Measurements from ENCODE around the gene HSPA9.

DNA sequence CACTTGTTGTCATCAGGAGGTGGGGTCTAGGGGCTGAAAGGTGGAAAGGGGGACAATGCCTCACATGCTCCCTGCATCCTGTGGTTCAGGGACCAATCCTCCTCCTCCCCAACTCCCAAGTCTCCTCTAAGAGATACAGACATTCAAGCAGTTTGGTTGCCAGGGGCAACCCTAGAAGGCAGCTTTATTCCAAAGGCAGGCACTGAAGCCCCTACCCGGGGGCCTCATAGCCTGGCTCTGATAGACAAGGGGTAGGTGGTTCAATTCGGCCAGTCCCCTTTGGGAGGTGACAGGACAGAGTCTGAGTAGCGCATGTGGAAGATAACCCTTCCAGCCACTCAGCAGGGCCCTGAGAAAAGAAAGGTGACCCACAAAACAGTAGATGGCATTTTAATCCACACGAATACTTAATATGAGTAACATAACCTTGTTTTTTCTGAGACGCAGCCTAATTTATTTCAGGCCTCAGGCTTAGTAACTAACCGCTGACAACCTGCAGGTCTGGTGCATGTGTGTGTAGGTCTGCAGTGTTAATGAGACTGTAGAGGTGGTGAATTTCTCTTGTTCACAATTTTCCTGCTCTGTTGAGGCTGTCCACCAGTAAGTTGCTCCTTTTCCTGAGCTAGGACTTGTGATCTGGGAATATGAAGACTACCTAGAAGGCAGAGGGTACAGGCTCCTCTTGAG is 31.3 kb upstream of the HSPA9 start:
- TF ChIP-seq, protein P1, sequence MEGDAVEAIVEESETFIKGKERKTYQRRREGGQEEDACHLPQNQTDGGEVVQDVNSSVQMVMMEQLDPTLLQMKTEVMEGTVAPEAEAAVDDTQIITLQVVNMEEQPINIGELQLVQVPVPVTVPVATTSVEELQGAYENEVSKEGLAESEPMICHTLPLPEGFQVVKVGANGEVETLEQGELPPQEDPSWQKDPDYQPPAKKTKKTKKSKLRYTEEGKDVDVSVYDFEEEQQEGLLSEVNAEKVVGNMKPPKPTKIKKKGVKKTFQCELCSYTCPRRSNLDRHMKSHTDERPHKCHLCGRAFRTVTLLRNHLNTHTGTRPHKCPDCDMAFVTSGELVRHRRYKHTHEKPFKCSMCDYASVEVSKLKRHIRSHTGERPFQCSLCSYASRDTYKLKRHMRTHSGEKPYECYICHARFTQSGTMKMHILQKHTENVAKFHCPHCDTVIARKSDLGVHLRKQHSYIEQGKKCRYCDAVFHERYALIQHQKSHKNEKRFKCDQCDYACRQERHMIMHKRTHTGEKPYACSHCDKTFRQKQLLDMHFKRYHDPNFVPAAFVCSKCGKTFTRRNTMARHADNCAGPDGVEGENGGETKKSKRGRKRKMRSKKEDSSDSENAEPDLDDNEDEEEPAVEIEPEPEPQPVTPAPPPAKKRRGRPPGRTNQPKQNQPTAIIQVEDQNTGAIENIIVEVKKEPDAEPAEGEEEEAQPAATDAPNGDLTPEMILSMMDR (IDR thresholded peaks at IDR 0.05 in 2 of 3, conservative IDR thresholded peaks at IDR 0.05 in 1 of 3; ENCODE audit: control insufficient read depth in 2 of 3, extremely low read depth in 1 of 3, insufficient read depth in 1 of 3, low read depth in 3 of 3, low read length in 3 of 3): no peak
- TF ChIP-seq POLR2AphosphoS5 (IDR thresholded peaks at IDR 0.05; ENCODE audit: low read length) (no peak), RAD21 (IDR thresholded peaks at IDR 0.05; ENCODE audit: insufficient read depth, low read depth, low read length) (no peak), RBBP5 (conservative IDR thresholded peaks at IDR 0.05) (no peak), EZH2 (IDR thresholded peaks at IDR 0.05; ENCODE audit: borderline replicate concordance, control insufficient read depth, low read depth, low read length) (no peak), POLR2A (IDR thresholded peaks at IDR 0.05; ENCODE audit: low read depth, low read length) (no peak), SPI1 (IDR thresholded peaks at IDR 0.05; ENCODE audit: borderline replicate concordance, insufficient read depth, low read depth, low read length) (no peak), SMC3 (IDR thresholded peaks at IDR 0.05; ENCODE audit: borderline replicate concordance, low read length) (no peak), ASH2L (IDR thresholded peaks at IDR 0.05; ENCODE audit: borderline replicate concordance, low read depth) (no peak), CHD1 (IDR thresholded peaks at IDR 0.05; ENCODE audit: low read depth, low read length) (no peak), EP300 (IDR thresholded peaks at IDR 0.05; ENCODE audit: borderline replicate concordance in 1 of 2, control insufficient read depth in 1 of 2, low read depth in 2 of 2, low read length in 2 of 2) (no peak), NRF1 (conservative IDR thresholded peaks at IDR 0.05; ENCODE audit: low read depth, low read length) (no peak)
- TF ChIP-seq, protein P2, sequence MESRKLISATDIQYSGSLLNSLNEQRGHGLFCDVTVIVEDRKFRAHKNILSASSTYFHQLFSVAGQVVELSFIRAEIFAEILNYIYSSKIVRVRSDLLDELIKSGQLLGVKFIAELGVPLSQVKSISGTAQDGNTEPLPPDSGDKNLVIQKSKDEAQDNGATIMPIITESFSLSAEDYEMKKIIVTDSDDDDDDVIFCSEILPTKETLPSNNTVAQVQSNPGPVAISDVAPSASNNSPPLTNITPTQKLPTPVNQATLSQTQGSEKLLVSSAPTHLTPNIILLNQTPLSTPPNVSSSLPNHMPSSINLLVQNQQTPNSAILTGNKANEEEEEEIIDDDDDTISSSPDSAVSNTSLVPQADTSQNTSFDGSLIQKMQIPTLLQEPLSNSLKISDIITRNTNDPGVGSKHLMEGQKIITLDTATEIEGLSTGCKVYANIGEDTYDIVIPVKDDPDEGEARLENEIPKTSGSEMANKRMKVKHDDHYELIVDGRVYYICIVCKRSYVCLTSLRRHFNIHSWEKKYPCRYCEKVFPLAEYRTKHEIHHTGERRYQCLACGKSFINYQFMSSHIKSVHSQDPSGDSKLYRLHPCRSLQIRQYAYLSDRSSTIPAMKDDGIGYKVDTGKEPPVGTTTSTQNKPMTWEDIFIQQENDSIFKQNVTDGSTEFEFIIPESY (IDR thresholded peaks at IDR 0.05): no peak
